Natural killer cell (primary cell): ENCODE results near the gene HMX1. TPM values are rescaled to one million over a fixed set of nuclear protein-coding genes. Genes with fewer than 3 reads are reported as not detected.

ENCODE experiments used
- ATAC-seq, 3 donors: fragments of 150-1000 bp in 2 of 3; fragments of 200-7000 bp in 1 of 3; cut with Tn5 transposase; 1 replicate in 1 of 3; 2 replicates in 2 of 3; pipeline ENCODE4 v1.10.0; 2021; ENCODE audit warnings: mild to moderate bottlenecking in 2 of 3, moderate library complexity in 2 of 3
- DNase-seq, 2 donors: peaks; one replicate each; pipeline versions ENCODE4 v3.0.0 to v3.0.0-alpha.2; 2013 to 2021; ENCODE audit warnings: mixed read lengths in 1 of 2
- H3K27ac ChIP-seq: one replicate; pipeline ENCODE4 v1.5.1; 2013; ENCODE audit warnings: mild to moderate bottlenecking, low read length
- H3K27me3 ChIP-seq: one replicate; pipeline ENCODE4 v1.6.1; 2013; ENCODE audit warnings: low read length; ENCODE audit not compliant: control insufficient read depth, insufficient read depth
- H3K36me3 ChIP-seq: one replicate; pipeline ENCODE4 v1.6.1; 2013; ENCODE audit warnings: low read length; ENCODE audit not compliant: control insufficient read depth, insufficient read depth
- H3K4me1 ChIP-seq: one replicate; pipeline ENCODE4 v1.6.1; 2013; ENCODE audit warnings: low read length; ENCODE audit not compliant: control insufficient read depth, insufficient read depth
- H3K4me3 ChIP-seq: one replicate; pipeline ENCODE4 v1.5.1; 2013; ENCODE audit warnings: low read length
- H3K9me3 ChIP-seq: one replicate; pipeline ENCODE4 v1.6.1; 2013; ENCODE audit warnings: low read length; ENCODE audit not compliant: control insufficient read depth, insufficient read depth
- H3K27ac Mint-ChIP-seq, 2 donors: one replicate each; pipeline ENCODE4 v1.8.0; 2022; ENCODE audit warnings: mild to moderate bottlenecking in 2 of 2, mixed read lengths in 2 of 2, moderate library complexity in 1 of 2
- H3K27me3 Mint-ChIP-seq, 2 donors: one replicate each; pipeline ENCODE4 v1.8.0; 2022; ENCODE audit warnings: low read depth in 2 of 2, mixed read lengths in 2 of 2
- H3K36me3 Mint-ChIP-seq: one replicate; pipeline ENCODE4 v1.8.0; 2022; ENCODE audit warnings: mixed read lengths
- H3K4me1 Mint-ChIP-seq, 2 donors: one replicate each; pipeline ENCODE4 v1.8.0; 2022; ENCODE audit warnings: mixed read lengths in 2 of 2
- H3K4me3 Mint-ChIP-seq: one replicate; pipeline ENCODE4 v1.8.0; 2022; ENCODE audit warnings: mild to moderate bottlenecking, moderate library complexity, mixed read lengths
- H3K9me3 Mint-ChIP-seq, 2 donors: one replicate each; pipeline ENCODE4 v1.8.0; 2022; ENCODE audit warnings: mixed read lengths in 2 of 2
- CTCF ChIP-seq: fragments of 200-600 bp; IDR thresholded peaks from one replicate; pipeline ENCODE4 v1.8.0; 2022; ENCODE audit warnings: antibody characterized with exemption
- WGBS: methylation state at CpG from one replicate; pipeline ENCODE4 v1.1.7; 2013; ENCODE audit warnings: missing lambda C conversion rate; ENCODE audit not compliant: insufficient coverage; 5-methylcytosine and 5-hydroxymethylcytosine counted together
- intact Hi-C: fragments of 100-400 bp; cut with micrococcal nuclease; formaldehyde crosslinking; loops from one replicate; pipeline ENCODE4 v1.14.2; 2022
- total RNA-seq, 4 donors: library from RNA; stranded (reverse); fragments of 120-200 nt in 1 of 4; gene quantifications; one replicate each; pipeline versions ENCODE4 v1.2.3 to v1.2.4, GENCODE V29; 2013 to 2022

Gene HMX1
- total RNA-seq, 3 donors from 2014 or later (not counting 1 experiment from before 2014, with no cell fraction given) = not detected

- intact Hi-C loops = no loop called here
- no peak overlapping the region for H3K27ac ChIP-seq
- H3K4me3 Mint-ChIP-seq = no peak overlapping the region
- H3K4me3 ChIP-seq = no peak overlapping the region
- no peak for TF ChIP-seq CTCF
- no peak for ATAC-seq
- whole genome bisulfite sequencing = 12% methylated on average over 17 of the region's 19 CpGs
- H3K4me1 Mint-ChIP-seq = peaks cover 0 to 4% of the 10 kb centered on the region in 2 donors
- H3K27ac Mint-ChIP-seq = no peak overlapping the region
- no peak for DNase-seq
- H3K4me1 ChIP-seq = no peaks in the 10 kb centered on the region
- H3K36me3 ChIP-seq = no peaks in the 10 kb centered on the region
- H3K27me3 Mint-ChIP-seq = peaks cover 49 to 61% of the 10 kb centered on the region in 2 donors
- H3K27me3 ChIP-seq = peaks cover 10% of the 10 kb centered on the region
- no peaks in the 10 kb centered on the region for H3K9me3 Mint-ChIP-seq
- no peaks in the 10 kb centered on the region for H3K36me3 Mint-ChIP-seq
- no peaks in the 10 kb centered on the region for H3K9me3 ChIP-seq
These were observed 3.4 kb upstream of the HMX1 start for GRCh38 chr4:8874896-8875680.

GRCh38 chr4:8874003-8874895 lies 2.6 kb upstream of the HMX1 start:
- no peak for TF ChIP-seq CTCF
- Mint-ChIP-seq H3K4me3 (no peak overlapping the region), H3K4me1 (peaks cover 0 to 4% of the 10 kb centered on the region in 2 donors), H3K9me3 (no peaks in the 10 kb centered on the region), H3K27ac (no peak overlapping the region), H3K36me3 (no peaks in the 10 kb centered on the region), H3K27me3 (peaks cover 57 to 66% of the 10 kb centered on the region in 2 donors)
- WGBS = 15% methylated on average over 71 of the region's 71 CpGs
- H3K27ac ChIP-seq = no peak overlapping the region
- no peaks in the 10 kb centered on the region for H3K9me3 ChIP-seq
- no peak overlapping the region for H3K4me3 ChIP-seq
- ATAC-seq (no peak), DNase-seq (no peak)
- intact Hi-C loops = no loop called here
- H3K27me3 ChIP-seq = peaks cover 10% of the 10 kb centered on the region
- no peaks in the 10 kb centered on the region for H3K4me1 ChIP-seq
- H3K36me3 ChIP-seq = no peaks in the 10 kb centered on the region

- peaks cover 10% of the 10 kb centered on the region for H3K27me3 ChIP-seq
These were observed 1.0 kb upstream of the HMX1 start for GRCh38 chr4:8872402-8873291.

More at GRCh38 chr4:8872402-8873291, 1.0 kb upstream of the HMX1 start:
- Mint-ChIP-seq H3K36me3 (no peaks in the 10 kb centered on the region), H3K27ac (no peak overlapping the region), H3K4me1 (peaks cover 0 to 4% of the 10 kb centered on the region in 2 donors), H3K4me3 (no peak overlapping the region), H3K9me3 (no peaks in the 10 kb centered on the region), H3K27me3 (peaks cover 58 to 64% of the 10 kb centered on the region in 2 donors)
- H3K9me3 ChIP-seq = no peaks in the 10 kb centered on the region
- intact Hi-C loops = no loop called here
- no peak for TF ChIP-seq CTCF
- H3K27ac ChIP-seq = no peak overlapping the region
- no peak overlapping the region for H3K4me3 ChIP-seq
- no peak for DNase-seq
- no peak for ATAC-seq
- H3K4me1 ChIP-seq = no peaks in the 10 kb centered on the region
- H3K36me3 ChIP-seq = no peaks in the 10 kb centered on the region
- 7% methylated on average over 55 of the region's 55 CpGs for WGBS
